H9 (cell line): ENCODE measurements around the gene SCUBE1. TPM values are rescaled to one million over a fixed set of nuclear protein-coding genes. Genes with fewer than 3 reads are reported as not detected.
A peak's percentile ranks its signal among the peaks of the same experiment; 100 is the strongest.

ENCODE experiments used
- DNase-seq: peaks from one replicate; pipeline ENCODE4 v3.0.0-alpha.2; 2017
- H2AFZ ChIP-seq: one replicate; pipeline ENCODE4 v1.6.1; 2013; ENCODE audit warnings: mild to moderate bottlenecking, low read length, control low read depth, moderate library complexity
- H2AK5ac ChIP-seq: 2 replicates; pipeline ENCODE4 v1.6.1; 2013; ENCODE audit warnings: low read length, control low read depth, mixed read lengths; ENCODE audit not compliant: insufficient read length
- H2BK120ac ChIP-seq: one replicate; pipeline ENCODE4 v1.6.1; 2013; ENCODE audit warnings: low read depth, mild to moderate bottlenecking, low read length, control low read depth, inconsistent platforms; ENCODE audit not compliant: poor library complexity, severe bottlenecking
- H2BK12ac ChIP-seq: 2 replicates; pipeline ENCODE4 v1.6.1; 2013; ENCODE audit warnings: low read length, control low read depth, mixed read lengths, low read depth; ENCODE audit not compliant: insufficient read length
- H2BK15ac ChIP-seq: 2 replicates; pipeline ENCODE4 v1.6.1; 2013; ENCODE audit warnings: low read depth, low read length, control low read depth
- H2BK20ac ChIP-seq: one replicate; pipeline ENCODE4 v1.6.1; 2013; ENCODE audit warnings: low read depth, mild to moderate bottlenecking, low read length, control low read depth, inconsistent platforms; ENCODE audit not compliant: poor library complexity, severe bottlenecking
- H2BK5ac ChIP-seq: 2 replicates; pipeline ENCODE4 v1.6.1; 2013; ENCODE audit warnings: low read length, control low read depth, mixed read lengths; ENCODE audit not compliant: insufficient read length
- H3K14ac ChIP-seq: 2 replicates; pipeline ENCODE4 v1.6.1; 2013; ENCODE audit warnings: low read length, control low read depth; ENCODE audit not compliant: insufficient read depth
- H3K18ac ChIP-seq: 2 replicates; pipeline ENCODE4 v1.6.1; 2013; ENCODE audit warnings: low read depth, mild to moderate bottlenecking, mixed read lengths, low read length, control low read depth; ENCODE audit not compliant: insufficient read length
- H3K23ac ChIP-seq: 2 replicates; pipeline ENCODE4 v1.6.1; 2013; ENCODE audit warnings: low read length, control low read depth, mixed read lengths, low read depth; ENCODE audit not compliant: insufficient read length
- H3K23me2 ChIP-seq: 2 replicates; pipeline ENCODE4 v1.6.1; 2013; ENCODE audit warnings: low read depth, mild to moderate bottlenecking, mixed read lengths, low read length, control low read depth; ENCODE audit not compliant: insufficient read length, poor library complexity, severe bottlenecking
- H3K27ac ChIP-seq: 2 replicates; pipeline ENCODE4 v1.5.1; 2013; ENCODE audit warnings: low read length, control low read depth, mixed read lengths, low read depth; ENCODE audit not compliant: insufficient read length
- H3K27me3 ChIP-seq: 2 replicates; pipeline ENCODE4 v1.6.1; 2013; ENCODE audit warnings: low read length, control low read depth, inconsistent platforms; ENCODE audit not compliant: insufficient read depth
- H3K4ac ChIP-seq: 2 replicates; pipeline ENCODE4 v1.6.1; 2013; ENCODE audit warnings: low read depth, mild to moderate bottlenecking, control low read depth, inconsistent platforms, low read length, moderate library complexity
- H3K4me1 ChIP-seq: 2 replicates; pipeline ENCODE4 v1.6.1; 2013; ENCODE audit warnings: low read length, control low read depth, inconsistent platforms; ENCODE audit not compliant: insufficient read depth
- H3K4me2 ChIP-seq: 2 replicates; pipeline ENCODE4 v1.6.1; 2013; ENCODE audit warnings: low read length, control low read depth, mixed read lengths; ENCODE audit not compliant: insufficient read length, insufficient read depth
- H3K56ac ChIP-seq: 2 replicates; pipeline ENCODE4 v1.6.1; 2013; ENCODE audit warnings: low read depth, mild to moderate bottlenecking, mixed read lengths, low read length, control low read depth; ENCODE audit not compliant: insufficient read length
- H3K79me1 ChIP-seq: 2 replicates; pipeline ENCODE4 v1.6.1; 2013; ENCODE audit warnings: low read depth, mild to moderate bottlenecking, moderate library complexity, low read length, control low read depth, inconsistent platforms; ENCODE audit not compliant: insufficient read depth, poor library complexity, severe bottlenecking
- H3K79me2 ChIP-seq: 2 replicates; pipeline ENCODE4 v1.6.1; 2013; ENCODE audit warnings: low read length, control low read depth, inconsistent platforms; ENCODE audit not compliant: insufficient read depth
- H3K9ac ChIP-seq: 2 replicates; pipeline ENCODE4 v1.6.1; 2013; ENCODE audit warnings: low read length, control low read depth, mixed read lengths; ENCODE audit not compliant: insufficient read length; ENCODE audit errors: extremely low read depth
- H3K9me3 ChIP-seq: one replicate; pipeline ENCODE4 v1.6.1; 2013; ENCODE audit warnings: low read depth, low read length, inconsistent platforms; ENCODE audit not compliant: control insufficient read depth
- H3T11ph ChIP-seq: one replicate; pipeline ENCODE4 v1.6.1; 2013; ENCODE audit warnings: mild to moderate bottlenecking, low read length, control low read depth, inconsistent platforms
- H4K20me1 ChIP-seq: one replicate; pipeline ENCODE4 v1.6.1; 2013; ENCODE audit not compliant: control insufficient read depth, insufficient read length, insufficient read depth
- H4K5ac ChIP-seq: 2 replicates; pipeline ENCODE4 v1.6.1; 2013; ENCODE audit warnings: low read depth, mild to moderate bottlenecking, mixed read lengths, low read length, control low read depth; ENCODE audit not compliant: insufficient read length
- H4K8ac ChIP-seq: replicated peaks from 2 replicates; pipeline ENCODE4 v1.6.1; 2013; ENCODE audit warnings: low read length, control low read depth, mixed read lengths, low read depth; ENCODE audit not compliant: insufficient read length
- H4K91ac ChIP-seq: 2 replicates; pipeline ENCODE4 v1.6.1; 2013; ENCODE audit warnings: low read depth, mild to moderate bottlenecking, moderate library complexity, mixed read lengths, low read length, control low read depth; ENCODE audit not compliant: insufficient read length
- H3K27ac Mint-ChIP-seq, 3 experiments: 2 replicates in 2 of 3; 3 replicates in 1 of 3; pipeline ENCODE4 v1.8.0; 2020 to 2021; ENCODE audit warnings: mixed read lengths in 3 of 3, mild to moderate bottlenecking in 1 of 3, moderate library complexity in 1 of 3
- H3K27me3 Mint-ChIP-seq: 2 replicates; pipeline ENCODE4 v1.8.0; 2021; ENCODE audit warnings: low read depth, mild to moderate bottlenecking, moderate library complexity, mixed read lengths
- H3K36me3 Mint-ChIP-seq, 3 experiments: 2 replicates in 2 of 3; 3 replicates in 1 of 3; pipeline ENCODE4 v1.8.0; 2020 to 2021; ENCODE audit warnings: low read depth in 3 of 3, mixed read lengths in 3 of 3; ENCODE audit not compliant: insufficient read depth in 1 of 3
- H3K4me1 Mint-ChIP-seq, 2 experiments: 2 replicates each; pipeline ENCODE4 v1.8.0; 2020; ENCODE audit warnings: mixed read lengths in 2 of 2
- H3K4me3 Mint-ChIP-seq, 2 experiments: 2 replicates in 1 of 2; 3 replicates in 1 of 2; pipeline ENCODE4 v1.8.0; 2020 to 2021; ENCODE audit warnings: mild to moderate bottlenecking in 2 of 2, mixed read lengths in 2 of 2, moderate library complexity in 1 of 2
- H3K9me3 Mint-ChIP-seq, 2 experiments: 2 replicates in 1 of 2; 3 replicates in 1 of 2; pipeline ENCODE4 v1.8.0; 2020; ENCODE audit warnings: mild to moderate bottlenecking in 2 of 2, mixed read lengths in 2 of 2, moderate library complexity in 1 of 2
- WGBS: extraction: QIAGEN DNeasy Blood & Tissue Kit; methylation state at CpG from one replicate; pipeline ENCODE4 v1.1.7; 2013; ENCODE audit warnings: missing lambda C conversion rate, low lambda C conversion rate, mixed read lengths; ENCODE audit not compliant: insufficient read length; ENCODE audit errors: extremely low coverage; 5-methylcytosine and 5-hydroxymethylcytosine counted together
- total RNA-seq: library from RNA; stranded (reverse); gene quantifications from 2 replicates; pipeline ENCODE4 v1.2.1, GENCODE V29; 2021
- TF ChIP-seq, protein P1 (sequence below): fragments of 200-600 bp; sonication (generic); conservative IDR thresholded peaks from 3 replicates; pipeline ENCODE4 v1.8.0; 2021; ENCODE audit warnings: antibody characterized with exemption, mild to moderate bottlenecking

Gene SCUBE1
- total RNA-seq, 1 experiment from 2014 or later, result 1.2 TPM

DNA sequence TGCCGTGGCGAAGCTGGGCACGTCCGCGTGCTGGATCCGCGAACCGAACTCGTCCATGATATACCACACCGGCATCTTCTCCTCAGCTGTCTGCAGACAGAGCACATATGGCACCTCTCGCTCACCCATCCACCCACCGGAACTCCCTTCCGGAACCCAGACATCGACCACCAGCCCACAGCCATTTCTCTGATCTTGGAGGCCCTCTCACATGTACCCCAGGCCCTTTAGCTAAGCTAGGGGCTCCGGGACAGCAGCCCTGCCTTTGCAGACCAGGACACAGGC lies 163.3 kb downstream of the SCUBE1 start:
- Mint-ChIP-seq H3K27ac (peak overlapping the region in 1 of 3 experiments; percentile 40; a peak in 2 of 7 replicates), H3K27me3 (no peaks in the 10 kb centered on the region), H3K36me3 (peaks cover 34 to 68% (median 56%) of the 10 kb centered on the region in 3 experiments), H3K9me3 (no peaks in the 10 kb centered on the region), H3K4me1 (peaks cover 8 to 10% of the 10 kb centered on the region in 2 experiments), H3K4me3 (no peak overlapping the region)
- Histone ChIP-seq H3K18ac (no peak overlapping the region), H3K4ac (no peak overlapping the region), H2BK120ac (no peak overlapping the region), H2AFZ (no peak overlapping the region), H3K23ac (no peak overlapping the region), H4K5ac (no peak overlapping the region), H2AK5ac (no peak overlapping the region), H3K14ac (no peak overlapping the region), H3K9ac (no peak overlapping the region), H2BK20ac (no peak overlapping the region), H3T11ph (no peak overlapping the region), H4K20me1 (no peaks in the 10 kb centered on the region), H4K91ac (no peak overlapping the region), H4K8ac (no peak overlapping the region), H3K56ac (no peak overlapping the region), H3K4me2 (no peak overlapping the region), H3K23me2 (no peaks in the 10 kb centered on the region), H2BK5ac (no peak overlapping the region), H3K79me2 (peaks cover 3% of the 10 kb centered on the region), H3K79me1 (no peaks in the 10 kb centered on the region), H3K27ac (no peak overlapping the region), H2BK12ac (no peak overlapping the region), H3K4me1 (no peaks in the 10 kb centered on the region), H3K9me3 (no peaks in the 10 kb centered on the region), H3K27me3 (no peaks in the 10 kb centered on the region), H2BK15ac (no peak overlapping the region)
- DNase-seq, result no peak
- no CpG with 5 or more reads among the region's 15 CpGs for WGBS
- TF ChIP-seq, protein P1, sequence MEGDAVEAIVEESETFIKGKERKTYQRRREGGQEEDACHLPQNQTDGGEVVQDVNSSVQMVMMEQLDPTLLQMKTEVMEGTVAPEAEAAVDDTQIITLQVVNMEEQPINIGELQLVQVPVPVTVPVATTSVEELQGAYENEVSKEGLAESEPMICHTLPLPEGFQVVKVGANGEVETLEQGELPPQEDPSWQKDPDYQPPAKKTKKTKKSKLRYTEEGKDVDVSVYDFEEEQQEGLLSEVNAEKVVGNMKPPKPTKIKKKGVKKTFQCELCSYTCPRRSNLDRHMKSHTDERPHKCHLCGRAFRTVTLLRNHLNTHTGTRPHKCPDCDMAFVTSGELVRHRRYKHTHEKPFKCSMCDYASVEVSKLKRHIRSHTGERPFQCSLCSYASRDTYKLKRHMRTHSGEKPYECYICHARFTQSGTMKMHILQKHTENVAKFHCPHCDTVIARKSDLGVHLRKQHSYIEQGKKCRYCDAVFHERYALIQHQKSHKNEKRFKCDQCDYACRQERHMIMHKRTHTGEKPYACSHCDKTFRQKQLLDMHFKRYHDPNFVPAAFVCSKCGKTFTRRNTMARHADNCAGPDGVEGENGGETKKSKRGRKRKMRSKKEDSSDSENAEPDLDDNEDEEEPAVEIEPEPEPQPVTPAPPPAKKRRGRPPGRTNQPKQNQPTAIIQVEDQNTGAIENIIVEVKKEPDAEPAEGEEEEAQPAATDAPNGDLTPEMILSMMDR, result no peak
